Adipocyte (in vitro differentiated cells): ENCODE data around the gene PRRG2.

ENCODE experiments used
- DNase-seq: peaks from one replicate; pipeline ENCODE4 v3.0.0-alpha.2; 2015; ENCODE audit warnings: low read depth
- H3K27me3 ChIP-seq: replicated peaks from 2 replicates; pipeline ENCODE4 v1.7.0; 2013; ENCODE audit warnings: mild to moderate bottlenecking, low read length, moderate library complexity; ENCODE audit not compliant: control insufficient read depth, insufficient read depth
- H3K36me3 ChIP-seq: 2 replicates; pipeline ENCODE4 v1.7.0; 2013; ENCODE audit warnings: low read length, mild to moderate bottlenecking, moderate library complexity; ENCODE audit not compliant: control insufficient read depth, insufficient read depth, severe bottlenecking
- H3K4me1 ChIP-seq: 2 replicates; pipeline ENCODE4 v1.7.0; 2013; ENCODE audit warnings: mild to moderate bottlenecking, low read length, moderate library complexity; ENCODE audit not compliant: control insufficient read depth, insufficient read depth
- H3K4me3 ChIP-seq: 2 replicates; pipeline ENCODE4 v1.7.0; 2013; ENCODE audit warnings: mild to moderate bottlenecking, low read length, moderate library complexity
- H3K9ac ChIP-seq: 2 replicates; pipeline ENCODE4 v1.7.0; 2013; ENCODE audit warnings: mild to moderate bottlenecking, low read length, moderate library complexity
- H3K9me3 ChIP-seq: 2 replicates; pipeline ENCODE4 v1.7.0; 2013; ENCODE audit warnings: mild to moderate bottlenecking, low read length, moderate library complexity; ENCODE audit not compliant: control insufficient read depth

Gene PRRG2

GRCh38 chr19:49574206-49574755, 6.8 kb upstream of the PRRG2 start:
- no peaks in the 10 kb centered on the region for H3K9me3 ChIP-seq
- no peaks in the 10 kb centered on the region for H3K27me3 ChIP-seq
- no peak overlapping the region for H3K4me3 ChIP-seq
- H3K36me3 ChIP-seq = peaks cover 18% of the 10 kb centered on the region
- H3K4me1 ChIP-seq = peaks cover 23% of the 10 kb centered on the region
- no peak for DNase-seq
- no peak overlapping the region for H3K9ac ChIP-seq

DNA sequence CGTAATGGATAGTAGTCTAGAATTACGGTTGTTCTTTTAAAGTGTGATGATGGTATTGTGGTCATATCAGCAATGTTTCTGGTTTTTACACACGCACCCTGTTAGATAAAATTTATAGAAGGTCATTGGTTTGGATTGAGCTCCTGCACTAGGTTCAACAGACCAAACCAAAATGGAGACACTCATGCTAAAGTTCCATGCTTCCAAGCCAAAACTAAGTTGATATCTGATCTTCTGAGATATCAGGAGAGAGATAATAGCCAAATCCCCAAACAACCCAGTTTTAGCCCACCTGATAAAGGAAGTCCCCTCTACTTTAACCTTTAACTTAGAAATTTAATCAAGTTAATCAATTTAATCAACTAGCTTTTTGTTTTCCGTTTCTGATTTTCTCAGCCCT, 1.9 kb upstream of the PRRG2 start:
- H3K36me3 ChIP-seq = peaks cover 11% of the 10 kb centered on the region
- peak overlapping the region; percentile 96 for H3K4me3 ChIP-seq
- peaks cover 12% of the 10 kb centered on the region for H3K4me1 ChIP-seq
- no peak for DNase-seq
- H3K9ac ChIP-seq = peak overlapping the region; percentile 95
- no peaks in the 10 kb centered on the region for H3K9me3 ChIP-seq
- no peaks in the 10 kb centered on the region for H3K27me3 ChIP-seq

DNA sequence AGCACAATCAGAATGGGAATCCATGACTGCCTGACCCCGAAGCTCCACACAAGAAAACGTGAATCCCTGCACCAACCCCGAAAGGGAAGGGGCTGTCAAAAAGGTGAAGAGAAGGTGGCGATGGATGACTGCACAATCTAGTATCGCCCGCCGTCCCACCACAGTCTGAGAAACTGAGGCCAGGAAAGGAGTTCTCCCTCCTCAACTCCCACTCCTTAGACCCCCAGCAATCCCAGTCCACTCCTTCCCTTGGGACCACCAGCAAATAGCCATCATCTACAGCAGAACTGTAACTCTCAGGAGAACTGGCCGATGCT, 1.2 kb upstream of the PRRG2 start:
- Histone ChIP-seq H3K36me3 (peaks cover 8% of the 10 kb centered on the region), H3K9ac (peak overlapping the region; percentile 95), H3K4me1 (peaks cover 9% of the 10 kb centered on the region), H3K27me3 (no peaks in the 10 kb centered on the region), H3K9me3 (no peaks in the 10 kb centered on the region), H3K4me3 (peak overlapping the region; percentile 96)
- peak; percentile 21 for DNase-seq

DNA sequence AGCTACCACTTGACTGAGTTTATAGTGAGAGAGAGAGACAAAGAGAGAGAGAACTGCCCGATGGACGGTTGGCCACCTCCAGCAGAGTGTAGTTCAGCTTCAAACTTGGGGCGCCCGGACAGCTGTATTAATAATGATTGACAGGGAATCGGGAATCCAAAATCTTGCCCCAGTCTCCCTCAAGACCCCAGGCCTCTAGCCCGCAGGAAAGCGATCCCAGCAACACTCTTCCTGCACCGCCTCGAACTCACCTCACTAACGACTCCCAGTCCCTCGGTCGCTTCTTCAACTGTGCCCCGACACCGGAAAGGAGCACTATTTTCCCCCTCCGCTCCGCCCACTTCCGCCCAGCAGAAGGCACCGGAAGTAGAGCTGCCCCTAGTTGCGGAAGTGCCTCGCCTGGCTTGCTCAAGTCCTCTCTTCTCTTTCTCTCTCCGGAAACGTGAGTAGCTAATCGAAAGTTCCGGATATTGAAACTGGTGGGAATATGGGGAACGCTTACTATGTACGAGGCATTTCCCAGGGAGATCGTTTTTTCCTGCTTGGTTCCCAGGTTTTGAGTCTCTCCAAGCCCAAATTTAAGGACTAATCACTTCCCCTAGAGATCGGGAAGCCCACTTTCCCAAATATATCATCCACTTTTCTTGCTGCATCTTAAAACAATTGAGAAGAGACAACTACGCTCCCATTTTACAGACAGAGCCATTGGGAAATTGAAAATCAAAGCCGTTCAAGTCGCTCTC, 681 bp upstream of the PRRG2 start, which contains the start of gene NOSIP:
Gene NOSIP (minus strand): TSS at position 293 of the 743 bp plus-strand sequence. CDS start 19,865 bp downstream, outside the sequence.
- H3K36me3 ChIP-seq = peaks cover 4% of the 10 kb centered on the region
- H3K27me3 ChIP-seq = no peaks in the 10 kb centered on the region
- peak within 1 kb of the TSS; percentile 96 for H3K4me3 ChIP-seq
- H3K4me1 ChIP-seq = peaks cover 9% of the 10 kb centered on the region
- peak; percentile 98 for DNase-seq
- no peaks in the 10 kb centered on the region for H3K9me3 ChIP-seq
- peak within 1 kb of the TSS; percentile 95 for H3K9ac ChIP-seq

GRCh38 chr19:49583239-49583638, 2.1 kb downstream of the PRRG2 start:
- Histone ChIP-seq H3K36me3 (no peaks in the 10 kb centered on the region), H3K4me3 (no peak overlapping the region), H3K9ac (no peak overlapping the region), H3K9me3 (no peaks in the 10 kb centered on the region), H3K4me1 (peaks cover 9% of the 10 kb centered on the region), H3K27me3 (no peaks in the 10 kb centered on the region)
- DNase-seq = no peak

DNA sequence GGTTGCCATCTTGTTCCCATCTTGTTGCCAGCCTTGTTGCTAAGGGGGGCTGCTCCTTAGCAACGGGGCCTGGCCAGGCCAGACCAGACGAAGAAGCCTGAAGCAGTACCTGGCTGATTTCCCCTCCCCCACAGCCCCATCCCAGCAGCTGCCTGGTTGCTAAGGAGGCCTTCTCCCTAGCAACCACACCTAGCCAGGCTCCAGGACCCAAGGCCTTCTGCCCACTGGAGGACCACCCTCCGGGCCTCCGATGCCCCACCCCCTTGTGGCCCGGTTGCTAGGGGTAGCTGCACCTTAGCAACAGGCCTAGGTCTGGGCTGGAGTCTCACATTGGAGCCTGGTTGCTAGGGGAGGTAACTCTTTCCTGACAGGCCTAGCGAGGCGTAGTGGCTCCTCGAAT, 3.9 kb downstream of the PRRG2 start:
- H3K9ac ChIP-seq = no peak overlapping the region
- no peaks in the 10 kb centered on the region for H3K27me3 ChIP-seq
- H3K36me3 ChIP-seq = no peaks in the 10 kb centered on the region
- no peak overlapping the region for H3K4me3 ChIP-seq
- DNase-seq = no peak
- no peaks in the 10 kb centered on the region for H3K4me1 ChIP-seq
- H3K9me3 ChIP-seq = no peaks in the 10 kb centered on the region

GRCh38 chr19:49587227-49587626, 6.1 kb downstream of the PRRG2 start:
- Histone ChIP-seq H3K4me3 (no peak overlapping the region), H3K9ac (no peak overlapping the region), H3K27me3 (no peaks in the 10 kb centered on the region), H3K36me3 (no peaks in the 10 kb centered on the region), H3K9me3 (no peaks in the 10 kb centered on the region), H3K4me1 (peaks cover 4% of the 10 kb centered on the region)
- no peak for DNase-seq

DNA sequence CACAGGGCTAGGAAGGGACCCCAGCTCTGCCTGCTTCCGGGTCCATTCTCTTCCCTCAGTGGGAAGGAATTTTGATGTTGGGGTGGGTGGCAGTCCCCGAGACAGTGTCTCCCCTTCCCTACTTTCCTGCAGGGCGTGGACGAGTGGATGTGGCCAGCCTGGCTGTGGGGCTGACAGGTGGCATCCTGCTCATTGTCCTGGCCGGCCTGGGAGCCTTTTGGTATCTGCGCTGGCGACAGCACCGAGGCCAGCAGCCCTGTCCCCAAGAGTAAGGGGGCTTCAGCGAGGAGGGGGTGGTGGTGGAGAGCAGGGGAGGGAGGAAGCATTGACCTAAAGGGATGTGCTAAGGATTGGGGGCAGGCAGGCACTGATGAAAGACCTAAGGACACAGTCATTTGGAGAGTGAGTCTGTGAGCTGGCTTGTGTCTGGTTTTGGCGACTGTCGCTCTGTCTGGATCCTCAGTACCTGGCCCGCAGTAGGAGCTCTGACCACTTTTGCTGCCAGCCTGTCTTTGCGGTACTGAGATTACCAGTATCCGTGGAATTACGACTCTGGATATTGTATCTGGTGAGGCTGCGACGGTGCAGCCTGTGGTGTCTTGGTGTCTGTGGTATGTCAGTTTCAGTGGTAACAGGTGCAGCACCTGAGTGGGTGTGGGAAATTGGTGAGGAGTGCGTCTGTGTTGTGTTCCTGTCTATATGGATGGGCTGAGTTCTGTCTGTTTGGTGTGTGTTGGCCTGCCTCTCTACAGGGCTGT, 7.4 kb downstream of the PRRG2 start:
- no peak for DNase-seq
- H3K4me3 ChIP-seq = no peak overlapping the region
- H3K9ac ChIP-seq = no peak overlapping the region
- H3K9me3 ChIP-seq = no peaks in the 10 kb centered on the region
- H3K4me1 ChIP-seq = peaks cover 9% of the 10 kb centered on the region
- H3K27me3 ChIP-seq = no peaks in the 10 kb centered on the region
- no peaks in the 10 kb centered on the region for H3K36me3 ChIP-seq

- no peak overlapping the region for H3K4me3 ChIP-seq
- no peak for DNase-seq
- peaks cover 6% of the 10 kb centered on the region for H3K36me3 ChIP-seq
- no peaks in the 10 kb centered on the region for H3K9me3 ChIP-seq
- no peaks in the 10 kb centered on the region for H3K27me3 ChIP-seq
- H3K4me1 ChIP-seq = peaks cover 15% of the 10 kb centered on the region
- no peak overlapping the region for H3K9ac ChIP-seq
Observed at GRCh38 chr19:49589502-49589905, 8.4 kb downstream of the PRRG2 start.

DNA sequence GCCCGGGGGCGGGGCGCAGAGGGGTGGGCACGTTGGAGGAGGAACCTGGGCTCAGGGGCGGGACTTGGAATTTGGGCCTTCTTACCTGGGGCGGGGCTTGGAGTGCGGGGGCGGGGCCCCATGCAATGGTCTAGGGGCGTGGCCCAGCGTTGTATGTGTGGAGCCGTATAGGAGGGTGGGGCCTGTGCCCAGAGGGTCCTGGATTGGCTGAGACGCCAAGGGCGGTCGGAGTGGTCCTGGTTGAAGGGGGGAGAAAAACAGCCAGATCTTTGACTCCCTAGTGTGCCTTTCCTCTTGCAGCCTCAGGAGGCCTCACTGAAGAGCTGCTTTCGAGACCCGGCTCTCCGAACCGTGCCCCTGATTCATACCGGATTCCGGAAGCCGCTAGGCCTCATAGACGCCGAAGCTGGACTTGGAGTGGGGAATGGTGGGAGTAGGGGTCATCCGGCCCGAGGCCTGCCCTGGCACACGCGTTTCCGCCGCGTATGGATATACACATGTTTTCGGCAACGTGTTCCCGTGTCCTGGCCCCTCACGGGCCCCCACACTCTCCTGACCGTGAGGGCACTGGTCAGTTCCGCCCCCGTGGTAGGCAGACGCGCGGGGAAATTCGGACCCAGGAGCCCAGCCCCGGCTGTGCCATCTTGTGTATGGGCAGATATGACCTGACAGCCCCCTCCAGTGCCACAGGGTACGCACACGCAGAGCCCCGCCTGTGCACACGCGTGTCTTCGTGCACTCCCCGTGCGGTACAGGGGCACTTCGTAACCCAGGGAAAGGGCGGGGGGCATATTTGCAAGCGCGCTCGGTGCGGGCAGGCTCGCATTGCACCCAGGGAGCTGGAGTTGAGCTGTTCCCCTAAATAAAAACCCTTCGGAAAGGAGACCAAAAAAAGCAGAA, 9.2 kb downstream of the PRRG2 start:
- Histone ChIP-seq H3K27me3 (no peaks in the 10 kb centered on the region), H3K4me3 (peak overlapping the region; percentile 98)
- DNase-seq = peak; percentile 96

More for the DNA sequence above, 9.2 kb downstream of the PRRG2 start:
- Histone ChIP-seq H3K9ac (peak overlapping the region; percentile 97), H3K36me3 (peaks cover 9% of the 10 kb centered on the region), H3K9me3 (no peaks in the 10 kb centered on the region), H3K4me1 (peaks cover 15% of the 10 kb centered on the region)
